ENCODE data around the gene ZNF883.

The ZNF883 gene

DNA sequence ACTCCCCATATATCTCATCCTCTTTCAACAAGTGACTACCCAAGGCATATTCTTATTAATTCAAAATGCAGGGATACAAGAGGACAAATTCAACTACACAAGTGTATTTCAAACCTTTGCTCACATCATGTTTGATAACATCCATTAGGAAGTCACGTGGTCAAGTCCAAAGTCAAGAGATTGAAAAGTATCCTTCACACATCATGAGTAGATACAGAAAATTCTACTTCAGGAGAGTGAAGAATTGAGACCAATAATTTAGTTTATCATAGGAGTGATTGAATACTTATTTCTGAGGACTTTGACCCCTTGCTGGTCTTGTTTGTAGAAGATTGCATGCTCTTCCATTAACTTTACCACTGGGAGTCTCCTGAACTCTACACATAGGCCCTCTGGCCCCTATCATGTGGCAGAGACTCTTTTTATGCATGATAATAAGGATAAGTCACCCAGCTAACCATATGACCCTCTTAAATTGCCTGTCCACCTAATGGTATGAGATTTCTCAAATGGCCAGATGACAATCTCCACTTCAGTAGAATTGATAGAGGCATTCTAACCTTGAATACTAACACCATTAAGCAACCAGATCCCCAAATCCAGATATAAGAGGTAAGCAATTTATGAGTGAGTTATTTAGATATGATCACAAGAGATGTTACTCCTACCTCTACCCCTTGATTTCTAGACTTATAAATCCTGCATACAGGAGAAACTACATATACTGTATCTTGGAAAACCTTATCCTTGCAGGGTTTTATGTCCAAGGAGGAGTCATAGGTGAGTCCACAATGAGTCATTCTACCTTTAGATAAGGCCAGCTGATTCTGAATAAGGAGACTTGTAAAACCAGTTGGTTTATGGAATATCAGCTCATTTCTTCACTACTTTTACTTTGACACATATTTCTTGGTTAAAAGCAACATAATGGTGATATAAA lies 94.7 kb downstream of the ZNF883 start:
- no peak for FAIRE-seq

- FAIRE-seq = no peak
Observed at GRCh38 chr9:112914524-112914923, 97.5 kb downstream of the ZNF883 start.

GRCh38 chr9:112913326-112913725 lies 98.7 kb downstream of the ZNF883 start:
- FAIRE-seq = no peak

GRCh38 chr9:112912636-112913035 lies 99.4 kb downstream of the ZNF883 start:
- FAIRE-seq = no peak

DNA sequence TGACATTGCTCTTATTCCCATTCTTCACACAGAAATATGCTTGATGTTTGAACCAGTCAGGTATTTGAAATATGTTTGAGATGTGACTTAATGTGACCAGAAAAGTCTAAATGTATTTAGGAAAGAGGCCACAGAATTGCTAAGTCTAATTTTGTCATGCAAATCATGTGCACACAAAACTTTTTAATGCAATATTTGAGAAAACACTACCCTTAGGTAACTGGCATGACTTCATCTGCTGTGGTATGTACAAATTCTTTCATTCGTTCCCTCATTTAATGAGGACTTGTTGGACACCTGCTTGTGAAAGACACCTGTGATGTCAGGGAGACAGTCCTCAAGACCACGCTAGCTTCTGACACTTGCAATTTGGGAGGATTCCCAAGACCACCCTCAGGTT lies 100.3 kb downstream of the ZNF883 start:
- FAIRE-seq = no peak

All from G401.6 (cell line).